ENCODE measurements around the gene ANXA4. TPM values are rescaled to one million over a fixed set of nuclear protein-coding genes. Genes with fewer than 3 reads are reported as not detected.

ANXA4 gene
- total RNA-seq, 3 donors from 2014 or later (not counting 1 experiment from before 2014, with no cell fraction given) = 44.6 to 63.6 (median 55.8) TPM

DNA sequence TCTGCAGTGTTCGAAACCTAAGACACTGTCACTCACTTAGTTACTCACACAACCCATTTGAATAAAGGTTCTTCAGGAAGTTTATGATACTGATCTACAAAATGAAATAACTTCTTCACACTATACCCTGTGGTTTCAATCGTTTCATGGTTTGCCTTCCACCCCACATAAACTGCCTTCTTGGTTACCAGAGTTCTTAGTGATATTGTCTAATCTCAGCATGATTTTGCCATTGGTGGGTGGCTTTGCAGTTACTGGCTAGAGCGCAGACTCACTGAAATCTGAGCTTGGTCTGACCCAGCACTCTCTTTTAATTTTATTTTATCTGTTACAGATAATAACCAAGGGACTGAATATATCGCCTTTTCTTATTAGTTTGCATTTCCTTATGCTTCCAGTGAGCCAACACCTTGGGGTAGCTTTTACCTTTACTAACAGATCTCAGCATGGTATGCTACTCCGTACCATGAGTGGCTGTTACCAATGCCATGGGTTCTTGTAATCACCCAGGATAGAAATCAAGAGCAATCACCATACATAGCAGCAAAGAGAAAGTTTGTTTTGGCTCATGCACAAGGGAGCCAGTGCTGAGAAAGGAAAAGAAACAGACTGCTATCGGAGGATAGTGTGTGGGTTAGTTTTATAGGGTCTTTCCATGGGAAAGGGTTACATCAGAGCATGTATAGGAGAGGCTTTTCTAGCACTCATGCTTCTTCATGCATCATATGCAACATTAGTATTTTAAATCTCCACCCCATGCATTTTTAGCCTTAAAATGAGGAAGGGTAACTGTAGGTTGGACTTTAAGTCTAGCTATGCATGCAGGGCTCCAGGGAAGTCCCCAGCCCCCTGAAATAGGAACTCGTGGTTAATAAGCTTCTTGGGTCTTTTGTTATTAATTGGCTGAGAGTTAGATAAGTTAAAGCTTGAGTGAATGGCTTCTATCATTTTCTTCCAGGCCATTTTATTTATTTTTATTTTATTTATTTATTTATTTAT is 33.3 kb downstream of the ANXA4 start:
- no peaks in the 10 kb centered on the region for H3K27me3 ChIP-seq (ENCODE audit: control insufficient read depth, insufficient read depth, low read length)
- DNase-seq = peak; percentile 27 to 64
- H3K36me3 ChIP-seq (ENCODE audit: control insufficient read depth, insufficient read depth, low read length) = no peaks in the 10 kb centered on the region
- peak; percentile 71 to 84 (median 81) for ATAC-seq
- peaks cover 5% of the 10 kb centered on the region for H3K9me3 ChIP-seq (ENCODE audit: control insufficient read depth, insufficient read depth, low read length)
- TF ChIP-seq, protein P1, sequence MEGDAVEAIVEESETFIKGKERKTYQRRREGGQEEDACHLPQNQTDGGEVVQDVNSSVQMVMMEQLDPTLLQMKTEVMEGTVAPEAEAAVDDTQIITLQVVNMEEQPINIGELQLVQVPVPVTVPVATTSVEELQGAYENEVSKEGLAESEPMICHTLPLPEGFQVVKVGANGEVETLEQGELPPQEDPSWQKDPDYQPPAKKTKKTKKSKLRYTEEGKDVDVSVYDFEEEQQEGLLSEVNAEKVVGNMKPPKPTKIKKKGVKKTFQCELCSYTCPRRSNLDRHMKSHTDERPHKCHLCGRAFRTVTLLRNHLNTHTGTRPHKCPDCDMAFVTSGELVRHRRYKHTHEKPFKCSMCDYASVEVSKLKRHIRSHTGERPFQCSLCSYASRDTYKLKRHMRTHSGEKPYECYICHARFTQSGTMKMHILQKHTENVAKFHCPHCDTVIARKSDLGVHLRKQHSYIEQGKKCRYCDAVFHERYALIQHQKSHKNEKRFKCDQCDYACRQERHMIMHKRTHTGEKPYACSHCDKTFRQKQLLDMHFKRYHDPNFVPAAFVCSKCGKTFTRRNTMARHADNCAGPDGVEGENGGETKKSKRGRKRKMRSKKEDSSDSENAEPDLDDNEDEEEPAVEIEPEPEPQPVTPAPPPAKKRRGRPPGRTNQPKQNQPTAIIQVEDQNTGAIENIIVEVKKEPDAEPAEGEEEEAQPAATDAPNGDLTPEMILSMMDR (IDR thresholded peaks at IDR 0.05) = no peak
- Mint-ChIP-seq H3K9me3 (no peaks in the 10 kb centered on the region), H3K27me3 (ENCODE audit: low read depth in 2 of 2) (no peaks in the 10 kb centered on the region), H3K4me1 (peaks cover 47 to 58% of the 10 kb centered on the region in 2 donors), H3K27ac (peak overlapping the region; percentile 91 to 94), H3K4me3 (peak overlapping the region; percentile 85), H3K36me3 (no peaks in the 10 kb centered on the region)
- peaks cover 50% of the 10 kb centered on the region for H3K4me1 ChIP-seq (ENCODE audit: control insufficient read depth, insufficient read depth, low read length)
- no peak overlapping the region for H3K4me3 ChIP-seq (ENCODE audit: low read length)
- peak overlapping the region; percentile 68 for H3K27ac ChIP-seq (ENCODE audit: low read length)
- WGBS (ENCODE audit: insufficient coverage) = 38% methylated on average over 7 of the region's 7 CpGs
- intact Hi-C loops (cut with micrococcal nuclease) = loop anchor here (1.0 to 5.0 kb wide), 3 partner anchors 33 to 128 kb away; partner anchors contain the start of genes ANXA4 and GMCL1

DNA sequence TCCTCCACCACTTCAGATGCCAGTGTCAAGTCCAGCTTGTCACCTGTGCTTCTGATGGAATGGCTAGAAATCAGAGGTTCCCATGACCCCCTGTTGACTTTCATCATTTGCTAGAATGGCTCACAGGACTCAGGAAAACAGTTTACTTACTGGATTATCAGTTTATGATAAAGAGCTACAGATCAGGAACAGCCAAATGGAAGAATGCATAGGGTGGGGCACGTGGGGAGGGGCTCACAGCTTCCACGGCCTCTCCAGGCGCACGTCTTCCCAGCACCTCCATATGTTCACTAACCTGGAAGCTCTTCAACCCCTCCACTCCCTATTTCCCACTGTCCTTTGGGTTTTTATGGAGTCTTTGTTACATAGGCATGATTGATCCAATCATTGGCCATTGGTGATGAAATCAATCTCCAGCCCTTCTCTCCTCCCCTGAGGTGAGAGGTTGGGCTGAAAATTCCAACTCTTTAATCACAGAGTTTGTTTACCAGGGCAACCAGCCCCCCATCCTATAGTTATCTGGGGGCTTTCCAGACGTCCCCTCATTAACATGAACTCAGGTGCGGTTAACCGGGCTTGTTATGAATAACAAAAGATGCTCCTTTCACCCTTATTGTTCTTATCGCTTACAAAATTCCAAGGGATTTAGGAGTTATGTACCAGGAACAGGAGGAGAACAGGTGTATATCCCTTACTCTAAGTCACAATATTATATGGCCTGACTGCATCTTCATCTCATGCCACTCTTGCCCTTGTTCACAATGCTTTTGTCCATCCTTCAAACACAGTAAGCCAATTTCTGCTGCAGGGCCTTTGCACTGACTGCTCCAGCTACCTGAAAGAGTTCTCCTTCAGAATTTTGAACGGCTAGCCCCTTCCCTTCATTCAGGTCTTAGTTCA is 35.2 kb downstream of the ANXA4 start:
- Mint-ChIP-seq H3K9me3 (no peaks in the 10 kb centered on the region), H3K4me3 (no peak overlapping the region), H3K36me3 (no peaks in the 10 kb centered on the region), H3K27ac (peak overlapping the region; percentile 38 to 82), H3K4me1 (peaks cover 50 to 54% of the 10 kb centered on the region in 2 donors), H3K27me3 (ENCODE audit: low read depth in 2 of 2) (no peaks in the 10 kb centered on the region)
- H3K4me1 ChIP-seq (ENCODE audit: control insufficient read depth, insufficient read depth, low read length) = peaks cover 38% of the 10 kb centered on the region
- H3K36me3 ChIP-seq (ENCODE audit: control insufficient read depth, insufficient read depth, low read length) = peaks cover 2% of the 10 kb centered on the region
- no peak overlapping the region for H3K4me3 ChIP-seq (ENCODE audit: low read length)
- TF ChIP-seq, protein P1 (IDR thresholded peaks at IDR 0.05) = no peak
- DNase-seq (no peak), ATAC-seq (no peak)
- H3K9me3 ChIP-seq (ENCODE audit: control insufficient read depth, insufficient read depth, low read length) = peaks cover 5% of the 10 kb centered on the region
- no peak overlapping the region for H3K27ac ChIP-seq (ENCODE audit: low read length)
- WGBS (ENCODE audit: insufficient coverage) = 94% methylated on average over 8 of the region's 9 CpGs
- no peaks in the 10 kb centered on the region for H3K27me3 ChIP-seq (ENCODE audit: control insufficient read depth, insufficient read depth, low read length)
- intact Hi-C loops (cut with micrococcal nuclease) = loop anchor here (5.0 kb wide), 1 partner anchor 35 kb away; the partner anchor contains the start of gene ANXA4

DNA sequence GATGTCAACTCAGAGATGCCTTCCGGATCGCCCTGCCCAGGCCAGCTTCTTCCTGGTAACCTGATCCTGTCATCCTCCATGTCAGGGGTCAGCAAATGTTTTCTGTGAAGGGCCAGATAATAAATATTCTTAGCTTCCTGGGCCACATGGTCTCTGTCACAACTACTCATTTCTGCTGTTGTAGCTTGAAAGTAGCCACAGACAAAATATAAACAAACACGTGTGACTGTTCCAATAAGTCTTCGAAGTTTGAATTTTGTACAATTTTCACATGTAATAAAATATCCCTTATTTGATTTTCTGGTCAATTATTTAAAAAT is 35.8 kb downstream of the ANXA4 start:
- Mint-ChIP-seq H3K36me3 (no peaks in the 10 kb centered on the region), H3K4me1 (peaks cover 47 to 50% of the 10 kb centered on the region in 2 donors), H3K9me3 (no peaks in the 10 kb centered on the region), H3K27me3 (ENCODE audit: low read depth in 2 of 2) (no peaks in the 10 kb centered on the region), H3K4me3 (no peak overlapping the region), H3K27ac (no peak overlapping the region)
- Histone ChIP-seq H3K27me3 (ENCODE audit: control insufficient read depth, insufficient read depth, low read length) (no peaks in the 10 kb centered on the region), H3K36me3 (ENCODE audit: control insufficient read depth, insufficient read depth, low read length) (peaks cover 2% of the 10 kb centered on the region), H3K27ac (ENCODE audit: low read length) (no peak overlapping the region), H3K4me3 (ENCODE audit: low read length) (no peak overlapping the region), H3K9me3 (ENCODE audit: control insufficient read depth, insufficient read depth, low read length) (peaks cover 5% of the 10 kb centered on the region), H3K4me1 (ENCODE audit: control insufficient read depth, insufficient read depth, low read length) (peaks cover 35% of the 10 kb centered on the region)
- TF ChIP-seq, protein P1 (IDR thresholded peaks at IDR 0.05) = no peak
- no peak for ATAC-seq
- 100% methylated on average over 3 of the region's 4 CpGs for WGBS (ENCODE audit: insufficient coverage)
- intact Hi-C loops (cut with micrococcal nuclease) = loop anchor here (5.0 kb wide), 1 partner anchor 35 kb away; the partner anchor contains the start of gene ANXA4
- DNase-seq = no peak

Data from natural killer cell (primary cell).